Fibroblast of skin of scalp (primary cell): ENCODE data around the gene AGPAT2.
A peak's percentile ranks its signal among the peaks of the same experiment; 100 is the strongest.
"Not testable (repeated sequence)": the region's sequence is repeated elsewhere in the genome, so short reads cannot be mapped to it uniquely, and the experiment has no call there.

Source experiments
- DNase-seq: peaks from one replicate; pipeline ENCODE4 v3.0.0-alpha.2; 2013

The AGPAT2 gene

GRCh38 chr9:136720251-136720897, 33.1 kb upstream of the AGPAT2 start:
- peak; percentile 54 for DNase-seq

- no peak for DNase-seq
These were observed 32.1 kb upstream of the AGPAT2 start for GRCh38 chr9:136719195-136719880.

- no peak for DNase-seq
These were observed 31.3 kb upstream of the AGPAT2 start for GRCh38 chr9:136718345-136719194.

GRCh38 chr9:136717399-136717798, 30.1 kb upstream of the AGPAT2 start:
- DNase-seq = no peak

GRCh38 chr9:136714893-136715274, 27.6 kb upstream of the AGPAT2 start:
- DNase-seq = no peak

GRCh38 chr9:136714096-136714892, 27.0 kb upstream of the AGPAT2 start:
- no peak for DNase-seq

GRCh38 chr9:136713550-136713949, 26.3 kb upstream of the AGPAT2 start:
- DNase-seq = peak; percentile 15

GRCh38 chr9:136712690-136713544, 25.7 kb upstream of the AGPAT2 start:
- no peak for DNase-seq

- DNase-seq = no peak
These were observed 24.8 kb upstream of the AGPAT2 start, which contains the start of gene DIPK1B for GRCh38 chr9:136711751-136712689. TSS of gene DIPK1B (plus strand) at chr9:136712572. CDS start at chr9:136712666, 94 bp downstream.

GRCh38 chr9:136711219-136711648, 24.0 kb upstream of the AGPAT2 start:
- peak; percentile 40 for DNase-seq

GRCh38 chr9:136710543-136710942, 23.3 kb upstream of the AGPAT2 start:
- no peak for DNase-seq

GRCh38 chr9:136709454-136710109, 22.3 kb upstream of the AGPAT2 start:
- no peak for DNase-seq

GRCh38 chr9:136707849-136708517, 20.7 kb upstream of the AGPAT2 start:
- no peak for DNase-seq

GRCh38 chr9:136707011-136707410, 19.8 kb upstream of the AGPAT2 start:
- DNase-seq = no peak

GRCh38 chr9:136705564-136705963, 18.3 kb upstream of the AGPAT2 start:
- DNase-seq = no peak

- DNase-seq = not testable (repeated sequence)
These were observed 17.5 kb upstream of the AGPAT2 start for GRCh38 chr9:136704741-136705140.

- no peak for DNase-seq
These were observed 16.1 kb upstream of the AGPAT2 start for GRCh38 chr9:136703276-136703860.

- no peak for DNase-seq
These were observed 14.4 kb upstream of the AGPAT2 start for GRCh38 chr9:136701668-136702053.
